Activated naive CD8-positive, alpha-beta T cell treated with anti-CD3 and anti-CD28 coated beads, Interleukin-2, amount 50 U/mL, for 24 hours (primary cell): ENCODE data around the gene SLBP.
"Not testable (repeated sequence)": the region's sequence is repeated elsewhere in the genome, so short reads cannot be mapped to it uniquely, and the experiment has no call there.

Experiments
- ATAC-seq: fragments of 150-1000 bp; cut with Tn5 transposase; one replicate; pipeline ENCODE4 v1.10.0; 2021
- DNase-seq: peaks from one replicate; pipeline ENCODE4 v3.0.0; 2021
- H3K27ac Mint-ChIP-seq: one replicate; pipeline ENCODE4 v1.8.0; 2021; ENCODE audit warnings: mild to moderate bottlenecking, mixed read lengths
- H3K27me3 Mint-ChIP-seq: one replicate; pipeline ENCODE4 v1.8.0; 2021; ENCODE audit warnings: mixed read lengths
- H3K36me3 Mint-ChIP-seq: one replicate; pipeline ENCODE4 v1.8.0; 2021; ENCODE audit warnings: low read depth, mixed read lengths
- H3K4me1 Mint-ChIP-seq: one replicate; pipeline ENCODE4 v1.8.0; 2021; ENCODE audit warnings: mixed read lengths
- H3K4me3 Mint-ChIP-seq: one replicate; pipeline ENCODE4 v1.8.0; 2021; ENCODE audit warnings: mild to moderate bottlenecking, moderate library complexity, mixed read lengths
- H3K9me3 Mint-ChIP-seq: one replicate; pipeline ENCODE4 v1.8.0; 2021; ENCODE audit warnings: mixed read lengths

Gene SLBP

GRCh38 chr4:1686440-1687036 lies 25.6 kb downstream of the SLBP start:
- Mint-ChIP-seq H3K27ac (no peak overlapping the region), H3K9me3 (no peaks in the 10 kb centered on the region), H3K4me1 (peaks cover 11% of the 10 kb centered on the region), H3K4me3 (no peak overlapping the region), H3K27me3 (peaks cover 3% of the 10 kb centered on the region), H3K36me3 (peaks cover 18% of the 10 kb centered on the region)
- DNase-seq (no peak), ATAC-seq (no peak)

GRCh38 chr4:1685235-1686150 lies 26.6 kb downstream of the SLBP start:
- Mint-ChIP-seq H3K36me3 (peaks cover 9% of the 10 kb centered on the region), H3K9me3 (no peaks in the 10 kb centered on the region), H3K4me1 (peaks cover 11% of the 10 kb centered on the region), H3K27ac (no peak overlapping the region), H3K4me3 (no peak overlapping the region), H3K27me3 (peaks cover 3% of the 10 kb centered on the region)
- DNase-seq = no peak
- ATAC-seq = no peak

GRCh38 chr4:1684506-1685234 lies 27.4 kb downstream of the SLBP start:
- ATAC-seq = peak; percentile 29

GRCh38 chr4:1683736-1684505 lies 28.2 kb downstream of the SLBP start, which contains the start of gene FAM53A:
Gene FAM53A, minus strand, starts transcription at chr4:1684313. Its CDS starts 15,572 bp downstream, at chr4:1668741.
- Mint-ChIP-seq H3K36me3 (peaks cover 2% of the 10 kb centered on the region), H3K4me3 (peak within 1 kb of the TSS; percentile 81), H3K27me3 (peaks cover 3% of the 10 kb centered on the region), H3K4me1 (peaks cover 11% of the 10 kb centered on the region), H3K27ac (peak within 1 kb of the TSS; percentile 73), H3K9me3 (no peaks in the 10 kb centered on the region)
- peak; percentile 94 for ATAC-seq
- peak; percentile 32 for DNase-seq

More at GRCh38 chr4:1684506-1685234, 27.4 kb downstream of the SLBP start:
- Mint-ChIP-seq H3K4me1 (peaks cover 11% of the 10 kb centered on the region), H3K4me3 (peak overlapping the region; percentile 40), H3K36me3 (peaks cover 4% of the 10 kb centered on the region), H3K27ac (no peak overlapping the region), H3K27me3 (peaks cover 3% of the 10 kb centered on the region), H3K9me3 (no peaks in the 10 kb centered on the region)
- peak; percentile 98 for DNase-seq

GRCh38 chr4:1683261-1683735 lies 28.8 kb downstream of the SLBP start:
- Mint-ChIP-seq H3K36me3 (peaks cover 2% of the 10 kb centered on the region), H3K9me3 (no peaks in the 10 kb centered on the region), H3K4me3 (peak overlapping the region; percentile 81), H3K27ac (peak overlapping the region; percentile 73), H3K27me3 (peaks cover 3% of the 10 kb centered on the region), H3K4me1 (peaks cover 11% of the 10 kb centered on the region)
- DNase-seq (no peak), ATAC-seq (no peak)

GRCh38 chr4:1682860-1683259 lies 29.3 kb downstream of the SLBP start:
- H3K4me3 Mint-ChIP-seq = peak overlapping the region; percentile 81
- peaks cover 11% of the 10 kb centered on the region for H3K4me1 Mint-ChIP-seq
- H3K27me3 Mint-ChIP-seq = peaks cover 3% of the 10 kb centered on the region
- H3K27ac Mint-ChIP-seq = peak overlapping the region; percentile 73
- DNase-seq (no peak), ATAC-seq (no peak)
- peaks cover 2% of the 10 kb centered on the region for H3K36me3 Mint-ChIP-seq
- no peaks in the 10 kb centered on the region for H3K9me3 Mint-ChIP-seq

- no peak for ATAC-seq
- H3K4me3 Mint-ChIP-seq = no peak overlapping the region
- H3K9me3 Mint-ChIP-seq = no peaks in the 10 kb centered on the region
- DNase-seq = no peak
- peaks cover under 1% of the 10 kb centered on the region for H3K27me3 Mint-ChIP-seq
- peaks cover 8% of the 10 kb centered on the region for H3K4me1 Mint-ChIP-seq
- H3K27ac Mint-ChIP-seq = no peak overlapping the region
- H3K36me3 Mint-ChIP-seq = no peaks in the 10 kb centered on the region
Observed at GRCh38 chr4:1678244-1678643, 33.9 kb downstream of the SLBP start.

- H3K27me3 Mint-ChIP-seq = no peaks in the 10 kb centered on the region
- no peak for ATAC-seq
- no peaks in the 10 kb centered on the region for H3K4me1 Mint-ChIP-seq
- no peak overlapping the region for H3K27ac Mint-ChIP-seq
- H3K36me3 Mint-ChIP-seq = no peaks in the 10 kb centered on the region
- DNase-seq = no peak
- no peak overlapping the region for H3K4me3 Mint-ChIP-seq
- no peaks in the 10 kb centered on the region for H3K9me3 Mint-ChIP-seq
Observed at GRCh38 chr4:1676605-1677525, 35.3 kb downstream of the SLBP start.

- no peaks in the 10 kb centered on the region for H3K4me1 Mint-ChIP-seq
- H3K27me3 Mint-ChIP-seq = no peaks in the 10 kb centered on the region
- no peaks in the 10 kb centered on the region for H3K9me3 Mint-ChIP-seq
- H3K27ac Mint-ChIP-seq = no peak overlapping the region
- H3K36me3 Mint-ChIP-seq = no peaks in the 10 kb centered on the region
- DNase-seq = no peak
- ATAC-seq = no peak
- no peak overlapping the region for H3K4me3 Mint-ChIP-seq
Observed at GRCh38 chr4:1675802-1676137, 36.3 kb downstream of the SLBP start.

- no peak overlapping the region for H3K4me3 Mint-ChIP-seq
- H3K27ac Mint-ChIP-seq = no peak overlapping the region
- ATAC-seq (no peak), DNase-seq (no peak)
- no peaks in the 10 kb centered on the region for H3K4me1 Mint-ChIP-seq
- H3K36me3 Mint-ChIP-seq = no peaks in the 10 kb centered on the region
- no peaks in the 10 kb centered on the region for H3K9me3 Mint-ChIP-seq
- no peaks in the 10 kb centered on the region for H3K27me3 Mint-ChIP-seq
Observed at GRCh38 chr4:1675136-1675801, 36.9 kb downstream of the SLBP start.

GRCh38 chr4:1674682-1675081 lies 37.4 kb downstream of the SLBP start:
- ATAC-seq (no peak), DNase-seq (no peak)
- H3K36me3 Mint-ChIP-seq = no peaks in the 10 kb centered on the region
- H3K4me1 Mint-ChIP-seq = no peaks in the 10 kb centered on the region
- no peaks in the 10 kb centered on the region for H3K27me3 Mint-ChIP-seq
- H3K9me3 Mint-ChIP-seq = no peaks in the 10 kb centered on the region
- H3K27ac Mint-ChIP-seq = no peak overlapping the region
- no peak overlapping the region for H3K4me3 Mint-ChIP-seq

GRCh38 chr4:1673671-1674070 lies 38.4 kb downstream of the SLBP start:
- ATAC-seq (no peak), DNase-seq (no peak)
- H3K9me3 Mint-ChIP-seq = no peaks in the 10 kb centered on the region
- no peaks in the 10 kb centered on the region for H3K4me1 Mint-ChIP-seq
- H3K27ac Mint-ChIP-seq = no peak overlapping the region
- no peaks in the 10 kb centered on the region for H3K27me3 Mint-ChIP-seq
- no peak overlapping the region for H3K4me3 Mint-ChIP-seq
- no peaks in the 10 kb centered on the region for H3K36me3 Mint-ChIP-seq

- not testable (repeated sequence) for H3K4me1 Mint-ChIP-seq, ATAC-seq, H3K36me3 Mint-ChIP-seq, H3K9me3 Mint-ChIP-seq, DNase-seq, H3K27ac Mint-ChIP-seq, H3K27me3 Mint-ChIP-seq, H3K4me3 Mint-ChIP-seq
Observed at GRCh38 chr4:1671011-1671410, 41.1 kb downstream of the SLBP start.
